Measurements from ENCODE around the gene NRDC. TPM values are rescaled to one million over a fixed set of nuclear protein-coding genes. Genes with fewer than 3 reads are reported as not detected.

NRDC gene
- total and polyA plus RNA-seq, 10 of the 15 experiments (the other 5 are each of a cell fraction or from before 2014, with no cell fraction given): 50.1 to 134 (median 90.4) TPM

DNA sequence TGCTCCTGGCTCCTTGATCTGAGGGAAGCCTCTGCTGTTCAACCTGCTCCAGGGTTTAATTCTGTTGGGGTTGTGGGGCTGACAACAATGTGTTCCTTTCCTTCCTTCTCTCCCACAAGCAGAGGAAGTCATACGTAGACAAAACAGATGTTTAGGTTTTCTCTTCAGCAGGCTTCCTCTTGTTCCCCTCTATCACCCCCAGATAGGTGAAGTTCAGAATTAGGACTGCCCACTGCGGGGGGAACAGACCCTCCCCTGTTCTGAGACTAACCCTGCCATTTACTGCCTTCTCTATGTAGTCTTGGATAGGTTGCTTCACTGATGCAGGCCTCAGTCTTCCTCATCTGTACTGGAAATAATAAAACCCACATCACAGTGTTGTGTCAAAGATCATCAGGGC is 30.0 kb upstream of the NRDC start (continued):
- TF ChIP-seq IKZF2 (IDR thresholded peaks at IDR 0.05): no peak
- no peak for TF ChIP-seq TAF1 (IDR thresholded peaks at IDR 0.05; ENCODE audit: borderline replicate concordance, low read depth, low read length)

DNA sequence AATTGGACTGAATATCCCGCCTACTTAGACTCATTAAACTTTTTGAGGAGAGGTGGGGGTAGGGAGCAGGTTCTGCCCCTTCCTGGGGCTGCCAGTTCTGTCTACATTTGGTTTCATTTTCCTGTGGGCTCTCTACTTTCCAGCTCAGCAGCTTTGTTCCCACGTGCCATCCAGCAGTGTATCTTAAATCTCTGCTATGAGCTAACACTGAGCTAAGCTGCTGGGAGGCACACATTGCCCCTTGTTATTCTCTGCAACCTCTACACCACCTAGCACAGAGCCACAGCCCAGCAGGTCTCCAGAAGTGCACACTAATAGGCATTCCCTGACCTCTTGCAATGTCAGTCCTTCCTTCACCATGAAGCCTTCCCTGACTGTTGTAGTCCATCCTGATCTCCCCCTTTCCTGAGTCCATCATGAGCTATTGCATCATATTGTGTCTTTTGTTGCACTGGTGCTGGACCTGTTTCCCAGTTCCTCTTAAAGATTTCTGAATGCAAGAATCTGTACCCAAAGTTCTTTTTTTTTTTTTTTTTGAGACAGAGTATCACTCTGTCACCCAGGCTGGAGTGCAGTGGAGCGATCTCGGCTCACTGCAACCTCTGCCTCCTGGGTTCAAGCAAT is 28.7 kb upstream of the NRDC start:
- in situ Hi-C loops (cut with MboI) (no loop called here), intact Hi-C loops (cut with micrococcal nuclease; ENCODE audit: unreplicated experiment) (no loop called here)
- Histone ChIP-seq H3K9me3 (replicated peaks; ENCODE audit: control insufficient read depth, insufficient read depth, low read length) (no peaks in the 10 kb centered on the region; the same call in 2 of the 3 replicates), H3K79me2 (ENCODE audit: control insufficient read depth, insufficient read depth, low read length) (no peaks in the 10 kb centered on the region), H3K27ac (ENCODE audit: control insufficient read depth, insufficient read depth) (no peak overlapping the region), H4K20me1 (ENCODE audit: control insufficient read depth, insufficient read depth) (no peaks in the 10 kb centered on the region), H3K27me3 (replicated peaks in 1 of 2; ENCODE audit: control insufficient read depth in 2 of 2, insufficient read depth in 2 of 2, low read length in 1 of 2) (peaks cover 0 to 2% of the 10 kb centered on the region in 2 experiments; a peak in 2 of 4 replicates), H2AFZ (ENCODE audit: control insufficient read depth, low read depth, low read length) (no peak overlapping the region), H3K4me1 (ENCODE audit: control insufficient read depth, insufficient read depth, low read length) (peaks cover 2% of the 10 kb centered on the region; the same call in 1 of the 2 replicates), H3K36me3 (ENCODE audit: control insufficient read depth in 2 of 2, insufficient read depth in 2 of 2, low read length in 1 of 2) (no peaks in the 10 kb centered on the region), H3K9ac (ENCODE audit: control insufficient read depth, insufficient read depth, low read length) (no peak overlapping the region), H3K4me2 (ENCODE audit: control insufficient read depth, insufficient read depth) (peak overlapping the region; percentile 22; the same call in 1 of the 2 replicates), H3K4me3 (no peak overlapping the region)
- ATAC-seq: peak; percentile 21; the same call in 2 of the 3 replicates
- BruUV-seq (replicated peaks): no TSS peak
- ChIA-PET RAD21 (ENCODE audit: unreplicated experiment) (interaction anchor here (2.2 kb wide), 1 partner anchor 10 kb away, joined by 8 read pairs; no protein-coding TSS in a partner anchor), SMC1A (ENCODE audit: uncharacterized antibody, unreplicated experiment) (interaction anchor here (2.2 kb wide), 1 partner anchor 17 kb away, joined by 10 read pairs; no protein-coding TSS in a partner anchor), CTCF (interaction anchor here (0.9 to 2.6 kb wide), 4 partner anchors 10 to 97 kb away, joined by 3 to 13 read pairs (median 4); no protein-coding TSS in a partner anchor), POLR2A (no interaction called here)
- no peak for FAIRE-seq
- DNase-seq (ENCODE audit: low read depth, low spot score): no peak
- TF ChIP-seq SPI1 (IDR thresholded peaks at IDR 0.05; ENCODE audit: borderline replicate concordance, insufficient read depth, low read depth, low read length) (peak; percentile 29; the same call in 1 of the 2 replicates), TARDBP (IDR thresholded peaks at IDR 0.05; ENCODE audit: borderline replicate concordance) (no peak)
- 31% methylated on average over 4 of the region's 4 CpGs for WGBS (ENCODE audit: insufficient coverage, insufficient replicate concordance, low lambda C conversion rate, missing lambda C conversion rate)

Data from GM12878 (cell line).